HG02763 (cell line): Measurements from ENCODE around the gene DDR2.

ENCODE experiments used
- ATAC-seq: cut with Tn5 transposase; IDR thresholded peaks from one replicate; pipeline ENCODE4 v1.9.1; 2021; ENCODE audit warnings: mild to moderate bottlenecking, moderate library complexity; ENCODE audit not compliant: unreplicated experiment

The DDR2 gene

GRCh38 chr1:162670928-162671663 is 38.8 kb downstream of the DDR2 start:
- ATAC-seq = no peak

- ATAC-seq = no peak
These were observed 39.6 kb downstream of the DDR2 start for GRCh38 chr1:162671664-162672410.

- no peak for ATAC-seq
These were observed 40.5 kb downstream of the DDR2 start for GRCh38 chr1:162672622-162673260.

GRCh38 chr1:162674034-162674608 is 41.9 kb downstream of the DDR2 start:
- no peak for ATAC-seq

DNA sequence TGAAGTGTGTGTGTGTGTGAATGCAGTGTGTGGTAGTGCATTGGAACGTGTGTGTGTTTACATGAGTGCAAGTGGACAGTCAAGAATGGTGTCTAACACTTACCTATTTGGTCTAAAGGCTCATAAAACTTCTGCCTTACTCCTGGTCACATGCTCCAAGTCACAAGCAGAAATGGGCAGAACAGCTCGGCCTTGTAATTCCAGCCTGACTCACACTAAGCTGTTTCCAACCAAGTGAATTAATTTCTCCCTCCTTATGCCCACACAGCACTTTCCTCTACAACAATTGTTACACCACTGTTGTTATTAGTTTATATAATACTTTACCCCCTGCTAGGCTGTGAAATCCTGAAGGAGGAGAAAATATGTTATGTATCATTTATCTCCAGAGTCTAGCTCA is 43.8 kb downstream of the DDR2 start:
- no peak for ATAC-seq

- ATAC-seq = no peak
These were observed 44.5 kb downstream of the DDR2 start for GRCh38 chr1:162676750-162677149.

GRCh38 chr1:162677607-162678371 is 45.5 kb downstream of the DDR2 start:
- ATAC-seq = no peak

DNA sequence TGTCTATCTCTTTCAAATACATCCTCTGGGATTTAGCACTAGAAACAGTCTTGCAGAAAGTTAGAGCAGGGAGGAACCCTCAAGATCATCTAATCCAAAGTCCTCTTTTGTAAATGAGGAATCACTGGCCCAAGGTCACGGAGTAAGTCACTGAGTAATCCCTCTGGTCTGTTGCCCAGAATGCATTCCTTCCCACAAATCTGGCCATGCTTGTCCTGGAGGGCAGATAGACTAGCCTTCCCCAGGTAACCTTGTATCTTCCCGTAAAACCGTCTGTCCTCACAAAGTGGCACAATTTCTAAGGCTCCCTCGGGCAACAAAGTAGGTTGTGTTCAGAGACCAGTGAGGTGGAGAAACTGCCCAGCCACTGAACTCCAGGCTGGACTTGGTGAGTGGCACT is 46.2 kb downstream of the DDR2 start:
- no peak for ATAC-seq

DNA sequence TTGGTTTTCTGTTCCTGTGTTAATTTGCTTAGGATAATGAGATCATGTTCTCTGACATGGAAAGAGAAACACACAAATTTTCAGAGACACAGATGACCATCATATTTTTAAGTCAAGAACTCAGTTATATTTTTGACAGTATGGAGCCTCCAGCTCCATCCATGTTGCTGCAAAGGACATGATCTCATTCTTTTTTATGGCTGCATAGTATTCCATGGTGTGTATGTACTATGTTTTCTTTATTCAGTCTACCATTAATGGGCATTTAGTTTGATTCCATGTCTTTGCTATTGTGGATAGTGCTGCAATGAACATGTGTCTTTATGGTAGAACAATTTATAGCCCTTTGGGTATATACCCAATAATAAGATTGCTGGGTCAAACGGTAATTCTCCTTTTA is 47.0 kb downstream of the DDR2 start:
- no peak for ATAC-seq

DNA sequence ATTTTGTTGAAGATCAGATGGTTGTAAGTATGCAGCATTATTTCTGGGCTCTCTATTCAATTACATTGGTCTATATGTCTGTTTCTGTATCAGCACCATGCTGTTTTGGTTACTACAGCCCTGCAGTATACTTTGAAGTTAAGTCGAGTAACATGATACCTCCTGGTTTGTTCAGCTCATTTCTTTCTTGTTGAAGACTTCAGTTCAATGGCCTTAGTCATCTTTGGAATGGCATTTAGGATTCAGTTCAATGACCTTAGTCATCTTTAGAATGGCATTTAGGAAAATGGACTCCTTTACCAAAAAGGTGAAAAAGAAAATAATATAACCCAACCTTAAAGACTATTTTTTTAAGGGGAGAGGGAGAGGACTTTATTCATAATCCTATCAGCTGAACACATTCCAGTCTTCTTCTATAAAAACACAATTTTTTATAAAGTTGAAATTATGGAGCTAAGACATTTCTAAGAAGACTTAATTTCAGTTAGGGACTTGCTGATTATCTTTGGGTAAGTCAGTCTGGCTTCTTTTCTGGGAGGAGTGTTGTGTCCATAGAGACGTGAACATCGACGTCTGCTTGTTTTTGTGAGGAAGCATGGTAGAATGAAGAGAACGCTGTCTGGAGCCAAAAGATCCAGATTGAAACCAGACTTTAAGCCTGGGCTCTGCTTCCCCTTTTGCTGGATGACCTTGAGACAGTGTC is 48.3 kb downstream of the DDR2 start:
- no peak for ATAC-seq

DNA sequence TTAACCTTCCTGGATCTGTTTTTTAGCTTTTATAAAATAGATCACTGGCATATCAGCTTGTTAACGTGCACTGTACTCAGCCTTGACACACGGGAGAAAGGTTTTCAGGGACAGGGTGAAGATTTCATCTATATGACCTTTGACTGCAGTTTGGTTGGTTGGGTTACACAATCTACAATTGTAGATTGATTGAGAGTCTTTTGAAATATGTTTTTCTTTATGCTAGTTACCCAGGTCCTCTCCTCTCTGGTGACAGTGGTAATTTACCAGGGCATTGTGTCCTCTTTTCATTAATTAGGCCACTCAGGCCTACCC is 48.8 kb downstream of the DDR2 start:
- no peak for ATAC-seq

DNA sequence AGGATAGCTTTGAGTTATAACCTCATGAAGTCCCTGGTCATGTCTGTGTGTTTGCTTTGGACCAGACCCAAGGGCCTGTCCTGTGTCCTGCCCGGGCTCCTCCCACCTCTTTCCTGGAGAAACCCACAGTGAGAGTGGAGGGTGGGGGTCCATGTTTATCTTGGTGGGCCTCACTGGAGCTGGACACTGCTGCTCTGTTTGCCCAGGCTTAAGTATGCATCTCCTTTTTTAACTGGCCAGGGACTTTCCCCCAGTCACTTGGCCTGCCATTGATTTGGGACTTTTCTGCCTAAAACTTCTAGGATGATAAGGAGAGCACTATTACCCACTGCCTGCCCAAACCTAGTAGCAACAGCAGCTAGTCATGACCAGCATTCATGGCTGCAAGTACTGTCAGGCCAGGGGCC is 49.8 kb downstream of the DDR2 start:
- no peak for ATAC-seq

DNA sequence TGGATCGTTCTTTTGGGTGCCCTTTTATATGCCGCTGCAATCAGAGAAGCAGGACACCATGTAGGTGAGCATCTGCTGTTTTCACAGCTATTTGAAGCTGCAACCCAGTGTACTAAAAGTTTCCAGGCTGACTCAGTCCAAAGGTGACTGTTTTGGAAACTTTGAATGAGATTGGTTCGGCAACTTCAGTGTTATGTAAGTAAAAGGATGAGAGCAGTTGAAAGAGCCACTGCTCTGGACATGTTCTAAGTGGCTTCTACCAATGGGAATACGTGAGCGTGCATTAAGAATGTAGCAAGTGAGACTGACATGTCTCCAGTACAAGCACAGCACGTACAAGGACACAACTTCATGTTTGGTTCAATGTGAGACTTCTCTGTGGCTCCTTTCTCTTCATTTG is 55.6 kb downstream of the DDR2 start:
- ATAC-seq = no peak

- ATAC-seq = no peak
These were observed 56.3 kb downstream of the DDR2 start for GRCh38 chr1:162688521-162688920.

DNA sequence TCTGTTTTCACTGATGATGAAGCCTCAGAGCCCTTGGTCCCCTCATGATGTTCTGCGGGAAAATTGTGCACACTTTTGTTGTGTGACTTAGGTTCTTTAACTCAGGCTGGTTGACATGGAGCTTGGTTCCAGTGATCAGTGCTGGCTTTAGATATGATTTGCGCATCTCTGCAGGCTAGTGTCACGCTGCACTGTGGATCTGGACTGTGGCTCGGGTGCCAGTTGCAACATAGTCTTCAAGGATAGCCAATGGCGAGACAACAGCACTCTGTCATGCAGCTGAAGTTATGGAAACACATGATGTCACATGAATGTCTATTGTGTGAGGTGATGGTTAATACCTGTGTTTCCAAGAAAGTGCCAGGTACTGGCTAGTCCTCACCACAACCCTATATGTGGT is 56.7 kb downstream of the DDR2 start:
- ATAC-seq = no peak

- no peak for ATAC-seq
These were observed 57.7 kb downstream of the DDR2 start for GRCh38 chr1:162689745-162690671.

DNA sequence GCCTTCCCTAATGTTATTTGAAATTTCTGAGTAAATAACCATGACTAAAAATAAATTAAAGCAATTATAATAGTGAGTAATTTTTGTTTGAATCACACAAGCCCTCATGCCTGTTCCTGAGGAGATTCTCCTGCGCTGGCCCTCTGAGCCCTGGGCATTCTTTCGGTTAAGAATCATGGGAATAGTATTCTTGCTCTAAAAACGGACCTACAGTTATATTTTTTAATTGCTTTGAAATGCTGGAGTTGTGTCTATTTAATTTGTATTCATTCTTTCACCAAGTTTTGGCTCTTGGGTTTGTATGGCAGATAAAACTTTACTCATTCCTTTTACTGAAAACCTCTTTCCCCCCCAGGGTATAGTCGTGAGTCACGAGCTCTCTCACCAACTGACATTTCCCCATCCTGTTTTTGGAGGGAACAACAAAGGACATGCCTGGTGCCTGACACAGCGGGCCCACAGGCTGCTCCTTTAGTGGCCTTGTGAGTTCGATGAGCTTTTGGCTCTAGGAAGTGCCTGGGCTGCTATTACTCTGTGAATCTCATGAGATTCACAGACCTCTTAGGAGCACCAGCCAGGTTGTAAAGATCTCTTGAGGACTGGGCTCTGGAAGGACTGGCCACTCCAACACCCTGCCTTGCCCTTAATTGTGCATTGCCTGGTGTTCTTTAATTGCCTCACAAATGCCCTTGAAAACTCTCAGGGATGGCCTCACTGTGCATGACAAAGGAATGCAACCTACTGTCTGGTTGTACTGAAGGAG is 58.6 kb downstream of the DDR2 start:
- ATAC-seq = no peak

- ATAC-seq = no peak
These were observed 59.8 kb downstream of the DDR2 start for GRCh38 chr1:162691999-162692575.
